GM12865 (cell line): ENCODE measurements around the gene IFNL2.
"Not testable (repeated sequence)": the region's sequence is repeated elsewhere in the genome, so short reads cannot be mapped to it uniquely, and the experiment has no call there.

ENCODE experiments used
- DNase-seq: peaks from one replicate; pipeline ENCODE4 v3.0.0; 2010; ENCODE audit warnings: low read depth
- H3K4me3 ChIP-seq: 2 replicates; pipeline ENCODE4 v1.5.1; 2011; ENCODE audit warnings: mild to moderate bottlenecking, low read depth, low read length, control low read depth
- CTCF ChIP-seq: IDR thresholded peaks from 2 replicates; pipeline ENCODE4 v1.5.1; 2011; ENCODE audit warnings: low read length, control low read depth, low read depth, inconsistent platforms; ENCODE audit not compliant: insufficient read depth; ENCODE audit errors: missing control alignments

The IFNL2 gene

GRCh38 chr19:39304701-39305571 lies 36.7 kb downstream of the IFNL2 start:
- no peak overlapping the region for H3K4me3 ChIP-seq
- DNase-seq, result no peak
- no peak for TF ChIP-seq CTCF

DNA sequence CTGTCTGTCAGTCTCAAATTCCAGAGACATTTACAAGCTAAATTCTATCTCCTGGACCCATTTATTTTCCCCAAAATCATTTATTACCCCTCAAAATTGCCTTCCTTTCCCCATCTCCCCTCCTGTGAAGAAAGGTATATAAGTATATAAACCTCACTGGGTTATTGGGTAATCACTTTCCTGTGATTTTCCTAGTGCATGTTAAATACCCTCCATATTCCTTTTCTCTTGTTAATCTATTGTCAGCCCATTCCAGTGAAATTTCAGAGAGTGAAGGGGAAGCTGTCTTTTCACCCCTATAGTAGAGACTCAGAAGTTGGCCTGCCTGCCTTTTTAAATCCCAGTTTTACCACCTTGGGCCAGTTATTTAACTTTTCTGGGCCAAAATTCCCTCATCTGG lies 37.9 kb downstream of the IFNL2 start:
- DNase-seq, result no peak
- no peak for TF ChIP-seq CTCF
- H3K4me3 ChIP-seq, result no peak overlapping the region

GRCh38 chr19:39307046-39307821 lies 39.0 kb downstream of the IFNL2 start:
- no peak overlapping the region for H3K4me3 ChIP-seq
- DNase-seq, result no peak
- no peak for TF ChIP-seq CTCF

DNA sequence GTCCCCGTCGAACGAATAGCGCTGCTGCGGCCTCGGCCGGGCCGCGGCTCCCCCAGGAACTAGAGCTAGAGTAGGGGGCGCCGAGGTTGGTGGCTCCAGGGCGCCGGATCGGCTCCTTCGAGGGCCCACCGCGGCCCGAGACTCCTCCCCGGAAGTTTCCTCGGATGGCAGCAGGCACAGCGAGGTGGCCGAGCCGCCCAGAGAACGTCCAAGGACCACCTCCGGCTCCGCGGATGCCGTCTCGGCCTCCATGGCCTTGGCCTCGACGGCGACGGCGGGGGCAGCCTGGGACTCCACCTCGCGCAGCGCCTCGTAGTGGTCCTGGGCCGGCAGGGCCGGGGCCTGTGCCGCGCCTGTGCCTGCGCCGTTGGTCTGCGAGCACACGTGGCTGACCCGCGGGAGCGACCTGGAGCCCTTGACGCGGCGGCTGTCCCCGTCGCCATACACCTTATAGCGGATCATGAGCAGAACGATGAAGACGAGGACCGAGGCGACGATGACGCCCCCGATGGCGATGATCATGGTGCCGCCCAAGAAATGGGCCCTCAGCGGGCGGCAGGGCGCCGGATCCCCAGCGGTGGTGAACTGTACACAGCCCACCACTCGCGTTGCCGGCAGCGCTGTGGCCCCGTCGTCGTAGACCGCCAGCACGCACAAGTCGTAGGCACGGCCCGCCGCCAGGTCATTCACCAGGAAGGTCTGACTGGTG lies 39.8 kb downstream of the IFNL2 start:
- H3K4me3 ChIP-seq, result no peak overlapping the region
- no peak for TF ChIP-seq CTCF
- no peak for DNase-seq

DNA sequence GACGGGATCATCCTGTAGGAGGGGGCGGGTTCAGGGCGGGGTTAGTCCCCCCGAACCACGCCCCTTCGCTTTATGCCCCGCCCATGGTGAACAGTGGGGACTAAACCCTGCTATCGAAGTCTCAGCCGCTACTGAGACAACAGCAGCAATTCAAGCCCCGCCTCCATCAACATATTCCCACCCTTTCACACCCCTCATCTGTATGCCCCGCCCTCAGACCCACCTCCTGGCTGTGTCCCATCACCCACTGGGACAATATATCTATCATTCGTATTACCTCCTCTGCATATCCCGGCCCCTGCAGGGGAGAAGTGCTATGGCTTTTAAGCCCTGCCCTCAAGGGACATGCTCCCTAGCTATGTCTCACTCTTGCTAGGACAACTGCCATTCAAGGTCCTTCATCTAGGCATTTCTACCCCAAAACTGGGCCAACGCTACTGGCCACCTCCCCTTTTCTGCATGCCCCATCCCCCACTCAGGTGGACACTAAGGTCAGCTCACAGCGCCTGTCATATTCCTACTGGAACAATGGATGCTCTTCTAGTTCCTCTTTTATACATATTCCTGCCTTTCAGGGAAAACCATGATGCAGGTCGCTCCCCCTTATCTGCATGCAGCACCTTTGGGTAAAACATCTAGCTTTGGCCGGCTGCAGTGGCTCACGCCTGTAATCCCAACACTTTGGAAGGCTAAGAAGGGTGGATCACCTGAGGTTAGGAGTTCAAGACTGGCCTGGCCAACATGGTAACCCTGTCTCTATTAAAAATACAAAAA lies 40.5 kb downstream of the IFNL2 start:
- no peak for TF ChIP-seq CTCF
- no peak overlapping the region for H3K4me3 ChIP-seq
- DNase-seq, result no peak

DNA sequence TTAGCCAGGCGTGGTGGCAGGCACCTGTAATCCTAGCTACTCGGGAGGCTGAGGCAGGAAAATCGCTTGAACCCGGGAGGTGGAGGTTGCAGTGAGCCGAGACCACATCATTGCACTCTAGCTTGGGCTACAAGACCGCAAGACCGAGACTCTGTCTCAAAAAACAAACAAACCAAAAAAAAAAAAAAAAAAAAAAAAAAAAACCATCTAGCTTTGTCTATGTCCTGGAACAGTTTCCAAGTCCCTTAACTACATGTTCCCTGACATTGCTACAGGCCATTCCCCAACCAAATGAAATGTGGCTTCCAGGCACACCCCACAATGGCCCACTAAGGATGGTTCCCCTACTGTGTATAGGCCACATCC lies 41.1 kb downstream of the IFNL2 start:
- DNase-seq, H3K4me3 ChIP-seq: not testable (repeated sequence)
